GM23248 (cell line): ENCODE results near the gene TEX9.

Experiments used
- EZH2 ChIP-seq: fragments of 200-600 bp; sonication (generic); IDR thresholded peaks from 2 replicates; pipeline ENCODE4 v1.6.1; 2018; ENCODE audit warnings: antibody characterized with exemption, mild to moderate bottlenecking; ENCODE audit not compliant: insufficient read depth, poor library complexity, severe bottlenecking
- EZH2phosphoT487 ChIP-seq: fragments of 200-600 bp; sonication (generic); IDR thresholded peaks from 2 replicates; pipeline ENCODE4 v1.6.1; 2018; ENCODE audit warnings: antibody characterized with exemption, moderate library complexity, mild to moderate bottlenecking, low read depth; ENCODE audit not compliant: insufficient read depth

GRCh38 chr15:56411122-56411749, 46.0 kb downstream of the TEX9 start:
- no peak for TF ChIP-seq EZH2
- no peak for TF ChIP-seq EZH2phosphoT487
